Activated CD4-positive, alpha-beta T cell treated with anti-CD3 and anti-CD28 coated beads, Interleukin-2, amount 50 U/mL, for 4 hours (primary cell): ENCODE data around the gene ADAT3.
"Not testable (repeated sequence)": the region's sequence is repeated elsewhere in the genome, so short reads cannot be mapped to it uniquely, and the experiment has no call there.

Experiments
- DNase-seq, 2 experiments: peaks; one replicate each; pipeline ENCODE4 v3.0.0-alpha.2; 2020

Gene ADAT3

GRCh38 chr19:1884719-1885334 lies 20.4 kb upstream of the ADAT3 start:
- DNase-seq: no peak

- DNase-seq: peak; percentile 92 to 93
These were observed 19.6 kb upstream of the ADAT3 start, which contains the start of gene ABHD17A for GRCh38 chr19:1885398-1886119. ABHD17A (minus strand) TSS chr19:1885496; CDS start chr19:1881566, 3,930 bp downstream.

GRCh38 chr19:1886360-1886759 lies 18.8 kb upstream of the ADAT3 start:
- not testable (repeated sequence) for DNase-seq

DNA sequence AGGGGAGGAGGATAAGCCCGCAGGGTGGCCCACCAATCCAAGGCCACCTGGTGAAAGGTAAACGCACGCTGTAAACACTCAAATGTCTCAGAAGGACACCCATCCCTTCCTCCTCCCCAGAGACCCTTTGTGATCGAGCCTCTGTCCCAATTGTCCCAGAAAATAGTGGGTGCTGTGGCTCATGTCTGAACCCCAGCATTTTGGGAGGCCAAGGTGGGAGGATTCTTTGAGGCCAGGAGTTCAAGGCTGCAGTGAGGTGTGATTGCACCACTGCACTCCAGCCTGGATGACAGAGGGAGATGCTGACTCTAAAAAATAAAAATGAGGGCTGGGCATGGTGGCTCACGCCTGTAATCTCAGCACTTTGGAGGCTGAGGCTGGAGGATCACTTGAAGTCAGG lies 16.8 kb upstream of the ADAT3 start:
- DNase-seq: no peak

DNA sequence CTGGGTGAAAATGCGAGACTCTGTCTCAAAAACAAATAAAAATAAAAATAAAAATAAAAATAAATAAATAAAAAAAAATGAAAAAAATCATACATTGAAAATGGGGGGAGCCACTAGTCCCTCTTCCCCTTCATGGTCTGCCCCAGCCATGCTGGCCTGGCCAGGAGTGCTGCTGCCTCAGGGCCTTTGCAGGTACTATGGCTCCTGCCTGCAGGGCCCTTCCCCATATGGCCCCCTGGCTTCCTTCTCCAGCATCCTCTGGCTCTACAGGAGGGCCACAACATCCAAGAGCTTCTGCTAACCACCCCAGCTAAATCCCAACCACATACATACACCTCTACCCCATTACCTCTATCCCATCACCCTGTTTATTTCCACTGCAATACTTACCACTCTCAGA lies 15.3 kb upstream of the ADAT3 start:
- DNase-seq: no peak

DNA sequence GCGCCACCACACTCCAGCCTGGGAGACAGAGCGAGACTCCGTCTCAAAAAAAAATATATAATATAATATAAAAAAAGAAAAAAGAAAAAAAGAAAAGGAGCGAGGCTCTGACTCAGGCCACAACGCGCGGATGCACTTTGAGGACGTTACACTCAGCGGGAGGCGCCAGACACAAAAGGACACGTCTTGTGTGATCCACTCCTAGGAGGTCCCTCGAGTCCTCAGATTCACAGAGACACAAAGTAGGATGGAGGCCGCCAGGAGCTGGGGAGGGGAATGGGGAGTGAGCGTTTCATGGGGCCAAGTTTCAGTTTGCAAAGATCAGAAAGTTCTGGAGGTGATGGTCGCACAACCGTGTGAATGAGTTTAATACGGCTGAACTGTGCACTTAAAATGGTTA lies 11.4 kb upstream of the ADAT3 start:
- DNase-seq: no peak

DNA sequence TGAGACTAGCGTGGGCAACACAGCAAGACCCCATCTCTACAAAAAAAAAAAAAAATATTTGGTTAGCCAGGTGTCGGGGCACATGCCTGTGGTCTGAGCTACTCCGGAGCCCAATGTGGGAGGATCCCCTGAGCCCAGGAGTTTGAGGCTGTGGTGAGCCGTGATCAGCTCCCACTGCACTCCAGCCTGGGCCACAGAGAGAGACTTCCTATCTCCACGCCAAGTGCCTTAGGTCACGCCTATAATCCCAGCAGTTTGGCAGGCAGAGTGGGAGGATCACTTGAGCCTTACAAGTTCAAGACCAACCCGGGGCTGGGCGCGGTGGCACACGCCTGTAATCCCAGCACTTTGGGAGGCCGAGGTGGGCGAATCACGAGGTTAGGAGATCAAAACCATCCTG lies 8.7 kb upstream of the ADAT3 start:
- no peak for DNase-seq

DNA sequence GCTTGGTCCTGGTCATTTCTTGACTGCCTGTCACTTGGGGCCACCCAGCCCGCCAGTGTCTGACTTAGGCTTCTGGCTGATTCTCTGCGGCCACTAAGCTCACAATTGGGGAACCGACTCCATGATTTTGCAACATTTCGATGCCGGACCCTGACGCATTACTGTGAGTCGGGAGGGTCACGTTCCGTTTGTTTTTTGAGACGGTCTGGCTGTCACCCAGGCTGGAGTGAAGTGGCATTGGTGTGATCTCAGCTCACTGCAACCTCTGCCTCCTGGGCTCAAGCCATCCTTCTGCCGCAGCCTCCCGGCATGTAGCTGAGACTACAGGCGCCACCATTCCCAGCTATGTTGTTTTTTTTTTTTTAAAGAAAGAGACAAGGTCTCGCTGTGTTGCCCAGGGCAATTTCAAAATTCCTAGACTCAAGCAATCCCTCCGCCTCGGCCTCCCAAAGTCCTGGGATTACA lies 3.2 kb upstream of the ADAT3 start:
- no peak for DNase-seq

- DNase-seq: no peak
These were observed 2.3 kb upstream of the ADAT3 start for GRCh38 chr19:1902923-1903322.

GRCh38 chr19:1904860-1905109 lies 414 bp upstream of the ADAT3 start:
- DNase-seq: no peak

- no peak for DNase-seq
These were observed 720 bp downstream of the ADAT3 start for GRCh38 chr19:1905863-1906375.

DNA sequence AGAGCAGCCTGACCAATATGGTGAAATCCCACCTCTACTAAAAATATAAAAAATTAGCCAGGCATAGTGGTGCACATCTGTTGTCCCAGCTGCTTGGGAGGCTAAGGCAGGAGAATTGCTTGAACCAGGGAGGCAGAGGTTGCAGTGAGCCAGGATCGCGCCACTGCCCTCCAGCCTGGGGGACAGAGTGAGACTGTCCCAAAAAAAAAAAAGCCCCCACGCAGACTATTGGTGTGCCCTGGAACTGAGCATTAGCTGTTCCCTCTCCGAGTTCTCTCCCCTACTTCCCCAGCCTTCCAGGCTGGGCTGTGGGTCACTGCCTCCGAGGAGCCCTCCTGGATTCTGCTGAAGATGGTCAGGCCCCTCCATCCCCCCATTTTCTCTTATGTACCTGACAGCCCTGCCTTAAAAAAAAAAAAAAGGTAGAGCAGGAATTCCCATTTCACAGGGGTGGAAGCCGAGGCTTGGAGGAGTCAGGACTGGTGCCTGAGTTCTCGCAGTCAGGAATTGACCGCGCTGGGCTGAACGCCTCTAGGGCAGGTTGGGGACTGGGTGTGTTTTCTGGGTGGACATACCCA lies 1.9 kb downstream of the ADAT3 start:
- no peak for DNase-seq

- no peak for DNase-seq
These were observed 2.6 kb downstream of the ADAT3 start for GRCh38 chr19:1907563-1908363.

- DNase-seq: no peak
These were observed 3.1 kb downstream of the ADAT3 start for GRCh38 chr19:1908364-1908678.

- no peak for DNase-seq
These were observed 4.5 kb downstream of the ADAT3 start for GRCh38 chr19:1909761-1910080.

- no peak for DNase-seq
These were observed 5.0 kb downstream of the ADAT3 start for GRCh38 chr19:1910177-1910576.

DNA sequence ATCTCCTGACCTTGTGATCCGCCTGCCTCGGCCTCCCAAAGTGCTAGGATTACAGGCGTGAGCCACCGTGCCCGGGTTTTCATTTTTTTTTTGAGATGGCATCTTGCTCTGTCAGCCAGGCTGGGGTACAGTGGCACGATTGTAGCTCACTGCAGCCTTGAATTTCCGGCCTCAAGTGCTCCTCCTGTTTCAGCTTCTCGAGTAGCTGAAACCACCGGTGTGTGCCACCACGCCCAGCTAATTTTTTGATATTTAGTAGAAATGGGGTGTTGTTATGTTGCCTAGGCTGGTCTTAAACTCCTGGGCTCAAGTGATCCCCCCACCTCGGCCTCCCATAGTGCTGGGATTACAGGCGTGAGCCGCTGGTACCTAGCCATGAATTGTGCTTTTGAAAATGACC lies 5.9 kb downstream of the ADAT3 start:
- DNase-seq: no peak

GRCh38 chr19:1911995-1912394 lies 6.8 kb downstream of the ADAT3 start:
- no peak for DNase-seq

- no peak for DNase-seq
These were observed 7.7 kb downstream of the ADAT3 start for GRCh38 chr19:1912760-1913505.

GRCh38 chr19:1913781-1914577 lies 8.8 kb downstream of the ADAT3 start:
- no peak for DNase-seq

DNA sequence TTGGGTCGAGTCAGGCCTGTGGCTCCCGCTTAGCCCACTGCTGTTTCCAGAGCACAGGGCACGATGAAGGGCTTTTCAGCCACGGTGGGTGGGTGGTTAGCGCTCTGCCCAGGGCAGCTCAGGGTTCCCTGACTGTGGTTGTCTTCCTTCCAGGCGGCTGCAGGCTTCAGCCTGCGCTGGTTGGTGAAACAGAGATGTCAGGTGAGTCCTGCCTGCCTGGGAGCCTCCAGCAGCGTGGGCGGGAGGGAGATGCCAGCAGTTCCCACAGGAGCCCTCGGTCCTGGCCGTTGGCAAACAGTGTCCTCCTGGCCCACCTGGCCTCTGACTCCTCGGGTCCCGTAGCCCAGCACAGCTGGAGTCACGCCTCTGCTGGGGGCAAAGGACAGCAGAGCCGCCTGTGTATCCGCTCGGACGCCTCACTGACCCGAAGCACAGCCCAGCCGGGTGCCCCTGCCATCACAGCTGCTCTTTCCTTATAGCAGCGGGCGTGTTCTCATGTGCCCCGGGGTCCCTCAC lies 9.7 kb downstream of the ADAT3 start:
- DNase-seq: no peak

DNA sequence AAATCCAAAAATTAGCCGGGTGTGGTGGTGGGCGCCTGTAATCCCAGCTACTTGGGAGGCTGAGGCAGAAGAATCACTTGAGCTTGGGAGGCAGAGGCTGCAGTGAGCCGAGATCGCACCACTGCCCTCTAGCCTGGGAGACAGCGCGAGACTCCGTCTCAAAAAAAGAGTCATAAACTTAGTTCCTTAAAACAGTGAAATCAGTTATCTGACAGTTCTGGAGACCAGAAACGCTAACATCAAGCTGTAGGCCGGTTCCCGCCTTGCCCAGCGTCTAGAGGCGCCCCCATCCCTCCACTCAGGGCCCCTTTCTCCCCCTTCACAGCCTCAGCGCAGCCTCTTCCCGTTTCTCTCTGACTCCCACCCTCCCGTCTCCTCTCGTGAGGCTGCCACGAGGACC lies 11.9 kb downstream of the ADAT3 start:
- DNase-seq: no peak
